Anterior cingulate cortex (tissue), 58 donors: ENCODE results near the gene ALG8.

Experiments
- DNase-seq, 58 donors: peaks; one replicate each; lab custom pipeline; 2025; lab: John Stamatoyannopoulos, UW

The ALG8 gene

DNA sequence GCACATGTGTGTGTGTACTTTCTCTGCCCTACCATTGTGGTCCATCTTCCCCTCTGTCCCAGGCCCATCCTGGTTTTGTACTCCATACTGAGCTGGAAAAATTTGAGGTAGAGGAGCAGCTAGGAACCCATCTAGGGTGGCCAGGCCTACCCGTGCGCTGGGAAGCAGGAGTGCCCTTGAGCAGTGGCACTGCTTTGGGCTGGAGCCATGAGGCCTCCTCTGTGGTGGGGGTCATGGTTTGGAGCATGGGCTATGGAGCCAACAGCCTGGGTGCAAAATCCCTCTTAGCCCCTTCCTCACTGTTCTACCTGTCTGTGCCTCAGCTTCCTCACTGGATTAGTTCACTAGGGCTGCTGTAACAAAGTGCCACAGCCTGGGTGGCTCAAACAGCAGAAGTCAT is 21.9 kb upstream of the ALG8 start:
- DNase-seq, result no peak

DNA sequence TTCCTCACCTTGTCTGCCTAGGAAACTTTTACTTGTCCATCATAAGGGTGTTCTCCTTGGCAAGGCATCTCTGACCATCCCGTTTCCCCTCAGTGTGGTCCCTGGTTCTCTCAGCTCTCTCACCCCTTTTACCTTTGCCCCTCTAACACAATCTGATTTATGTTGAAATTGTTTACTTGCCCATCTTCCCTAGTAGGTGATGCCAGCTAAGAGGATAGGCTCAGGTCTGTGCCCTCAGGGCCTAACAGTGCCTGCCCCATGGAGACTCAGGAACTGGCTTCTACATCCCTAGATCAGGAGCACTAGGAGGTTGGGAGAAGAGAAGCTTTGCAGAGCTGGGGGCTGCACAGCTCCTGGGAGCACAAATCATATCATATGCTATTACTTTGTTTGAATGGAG is 21.1 kb upstream of the ALG8 start:
- DNase-seq, result no peak

DNA sequence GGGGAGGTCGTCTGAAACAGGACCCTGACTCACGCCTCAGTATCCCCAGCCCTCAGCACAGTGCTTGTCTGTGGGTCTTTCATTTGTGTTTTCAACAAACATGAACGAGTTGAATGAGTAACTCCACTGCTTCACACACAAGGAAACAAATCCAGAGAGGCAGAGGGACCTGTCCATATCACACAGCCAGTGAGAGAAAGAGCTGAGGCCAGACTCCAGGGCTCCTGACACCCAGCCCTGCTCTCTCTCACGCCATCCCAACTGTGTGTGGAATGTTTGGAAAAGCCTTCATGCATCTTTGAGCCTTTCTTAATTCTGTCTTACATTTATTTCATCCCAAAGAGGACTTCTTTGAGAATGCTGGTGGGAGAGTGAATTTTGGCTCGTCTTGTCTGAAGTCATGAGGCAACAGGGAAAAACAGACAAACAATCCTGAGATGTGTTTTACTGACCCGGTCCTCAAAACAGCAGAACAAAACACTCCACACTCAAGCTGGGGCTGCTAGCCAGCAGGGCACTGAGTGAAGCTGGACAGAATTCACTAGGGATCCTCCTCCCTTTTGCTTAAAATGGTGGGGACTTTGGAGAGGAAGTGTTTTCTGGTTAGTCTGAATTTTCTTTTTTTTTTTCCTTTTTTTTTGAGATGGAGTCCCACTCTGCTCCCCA is 19.7 kb upstream of the ALG8 start:
- peak in 5 of 58 donors; percentile 7 to 44 (median 22) for DNase-seq

DNA sequence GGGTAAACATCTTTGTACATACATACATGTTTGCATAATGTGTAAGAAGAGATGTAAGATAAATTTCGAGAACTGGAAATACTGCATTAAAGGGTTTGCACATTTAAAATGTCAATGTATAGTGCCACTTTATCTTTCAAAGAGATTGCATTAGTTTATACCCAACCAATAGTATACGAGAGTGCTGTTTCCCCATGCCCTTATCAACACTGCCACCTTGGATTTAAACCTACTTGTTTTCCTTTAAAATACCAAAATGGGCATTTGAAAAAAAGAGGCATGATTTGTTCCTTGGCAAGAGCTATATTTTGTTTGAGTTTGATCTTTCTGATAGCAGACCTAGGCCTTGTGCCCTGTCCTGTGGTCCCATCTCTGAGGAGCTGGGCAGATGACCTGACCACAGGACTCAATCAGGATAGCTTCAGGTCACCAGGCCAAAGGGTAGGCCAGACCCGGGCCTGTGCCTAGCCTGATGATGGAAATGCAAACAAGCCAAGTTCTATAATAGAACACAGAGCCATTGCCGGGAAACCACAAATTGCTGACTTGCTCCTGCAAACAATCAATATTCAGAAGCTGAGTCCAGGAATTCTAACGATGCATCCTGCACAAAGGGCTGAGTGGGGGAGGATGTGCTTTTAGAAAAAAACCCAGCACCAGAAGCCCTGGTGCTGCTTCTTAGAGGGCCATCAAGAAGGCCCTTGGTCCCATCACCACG is 16.9 kb upstream of the ALG8 start:
- no peak for DNase-seq

DNA sequence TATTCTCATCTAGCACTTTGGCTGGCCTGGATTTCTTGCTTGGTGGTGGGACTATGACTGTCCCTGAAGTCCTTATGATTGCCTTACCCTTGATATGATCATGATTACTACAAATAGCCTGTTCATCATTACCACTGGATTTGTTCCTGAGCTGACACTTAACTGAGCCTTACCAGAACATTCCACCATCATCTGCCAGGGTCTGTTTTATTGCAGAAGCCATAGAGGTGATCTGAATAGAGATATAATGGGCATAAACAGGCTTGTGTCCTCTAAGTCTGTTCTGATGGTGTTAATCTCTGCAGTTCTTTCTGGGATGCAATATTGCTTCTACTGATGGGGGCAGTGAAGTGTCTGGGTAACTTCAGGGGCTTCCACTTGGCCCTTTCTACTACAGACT is 12.4 kb upstream of the ALG8 start:
- DNase-seq, result no peak

DNA sequence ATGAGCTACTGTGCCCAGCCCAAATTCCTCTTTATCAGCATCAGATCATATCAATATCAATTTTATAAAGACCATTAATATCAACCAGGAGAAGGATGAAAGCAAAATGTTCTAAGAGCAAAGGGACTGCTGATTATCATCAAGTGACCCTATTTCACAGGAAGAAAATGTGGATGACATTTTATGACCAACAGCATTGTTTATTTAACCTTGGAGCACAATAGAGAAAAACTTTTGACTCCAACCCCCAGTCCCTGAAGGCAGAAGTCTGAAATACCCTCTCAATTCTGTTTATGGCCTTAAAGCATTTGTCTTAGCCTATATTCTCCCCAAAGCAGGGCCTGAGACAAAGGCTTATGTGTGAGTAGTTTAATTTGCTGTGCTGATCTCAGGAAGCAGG is 11.3 kb upstream of the ALG8 start:
- no peak for DNase-seq

DNA sequence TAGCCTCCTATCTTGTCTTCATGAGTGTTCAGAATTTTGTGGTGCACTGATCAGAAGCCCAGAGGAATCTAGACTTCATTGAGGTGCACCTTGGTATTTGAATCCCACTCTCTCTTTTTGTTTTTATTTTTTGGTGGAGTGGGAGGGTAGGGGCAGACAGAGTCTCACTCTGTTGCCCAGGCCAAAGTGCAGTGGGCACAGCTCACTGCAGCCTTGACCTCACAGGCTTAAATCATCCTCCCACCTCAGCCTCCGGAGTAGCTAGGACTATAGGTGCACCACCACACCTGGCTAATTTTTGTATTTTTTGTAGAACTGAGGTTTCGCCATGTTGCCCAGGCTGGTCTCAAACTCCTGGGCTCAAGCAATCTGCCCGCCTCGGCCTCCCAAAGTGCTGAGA is 10.9 kb upstream of the ALG8 start:
- no peak for DNase-seq

DNA sequence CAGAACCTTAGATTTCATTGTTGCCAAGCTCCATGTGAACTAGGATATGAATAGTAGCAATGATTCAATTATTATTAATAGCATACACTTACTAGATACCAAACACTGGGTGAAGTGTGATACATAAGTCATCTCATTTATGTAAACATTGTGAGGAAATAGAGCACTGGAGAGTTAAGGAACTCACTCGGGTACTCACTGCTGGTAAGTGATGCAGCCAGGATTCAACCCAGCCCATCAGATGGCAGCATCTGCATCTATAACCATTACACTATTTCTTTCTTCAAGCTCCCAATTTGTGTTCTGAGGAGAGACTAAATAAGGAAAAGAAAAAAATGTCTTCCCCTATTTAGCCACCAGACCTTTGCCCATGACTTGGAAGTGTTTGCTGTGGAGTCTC is 10.2 kb upstream of the ALG8 start:
- DNase-seq, result peak in 17 of 58 donors; percentile 5 to 44 (median 19)

DNA sequence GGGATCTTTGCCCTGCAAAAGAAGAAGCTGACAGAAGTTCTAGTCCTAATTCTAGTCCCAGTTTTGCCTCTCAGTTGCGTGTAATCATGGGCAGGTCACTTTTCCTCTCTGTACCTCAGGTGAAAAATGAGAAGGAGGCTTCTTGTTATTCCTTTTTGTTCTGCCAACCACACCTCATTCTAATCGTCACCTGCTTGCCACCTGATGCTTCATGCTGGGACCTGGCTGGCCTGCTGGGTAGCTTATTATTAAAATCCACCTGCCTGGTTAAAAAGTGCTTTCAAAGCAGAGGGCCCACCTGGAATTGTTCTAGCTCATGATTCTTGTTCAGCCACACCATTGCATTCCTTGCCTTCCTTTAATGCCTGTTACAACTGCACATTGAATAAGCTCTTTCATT is 8.4 kb upstream of the ALG8 start:
- no peak for DNase-seq

DNA sequence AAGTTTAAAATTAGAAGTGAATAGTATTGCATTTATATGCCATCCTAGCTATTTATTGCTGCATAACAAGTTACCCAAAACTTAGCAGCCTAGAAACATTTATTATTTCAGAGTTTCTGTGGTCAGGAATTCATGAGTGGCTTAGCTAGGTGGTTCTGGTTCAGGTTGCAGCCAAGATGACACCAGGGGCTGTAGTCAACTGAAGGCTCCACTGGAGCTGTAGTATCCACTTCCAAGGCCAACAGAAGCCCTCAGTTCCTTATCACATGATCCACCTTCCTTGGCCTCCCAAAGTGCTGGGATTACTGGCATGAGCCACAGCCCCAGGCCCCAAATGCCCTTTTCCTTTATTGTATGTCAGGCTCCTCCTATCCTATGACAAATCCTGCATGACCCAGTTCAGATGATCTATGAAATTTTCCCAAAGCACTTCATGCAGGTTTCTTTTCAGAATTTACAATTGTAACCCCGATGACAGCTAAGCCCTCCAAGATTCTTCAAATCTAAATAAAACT is 6.1 kb upstream of the ALG8 start:
- DNase-seq, result no peak

DNA sequence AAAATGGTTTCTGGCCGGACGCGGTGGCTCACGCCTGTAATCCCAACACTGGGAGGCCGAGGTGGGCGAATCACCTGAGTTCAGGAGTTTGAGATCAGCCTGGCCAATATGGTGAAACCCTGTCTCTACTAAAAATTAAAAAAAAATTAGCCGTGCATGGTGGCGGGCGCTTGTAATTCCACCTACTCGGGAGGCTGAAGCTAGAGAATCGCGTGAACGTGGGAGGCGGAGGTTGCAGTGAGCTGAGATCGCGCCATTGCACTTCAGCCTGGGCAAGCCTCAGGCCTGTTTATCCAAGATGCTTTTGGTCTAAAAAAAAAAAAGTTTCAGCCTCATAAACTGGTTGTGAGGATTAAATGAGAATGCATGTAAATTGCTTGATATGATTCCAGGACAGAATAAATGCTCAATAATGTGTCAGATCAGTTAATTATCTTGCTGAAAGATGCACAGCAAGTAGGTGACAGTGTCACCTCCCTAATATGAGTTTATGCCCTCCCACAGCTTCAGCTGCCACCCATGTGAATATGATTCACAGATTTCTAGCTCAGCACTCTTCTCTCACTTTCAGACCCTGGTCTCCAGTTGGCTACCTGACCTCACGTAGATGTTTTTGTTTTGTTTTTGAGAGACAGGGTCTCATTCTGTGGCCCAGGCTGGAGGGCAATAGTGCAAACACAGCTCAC is 1.1 kb upstream of the ALG8 start:
- peak in 1 of 58 donors; percentile 15 for DNase-seq

DNA sequence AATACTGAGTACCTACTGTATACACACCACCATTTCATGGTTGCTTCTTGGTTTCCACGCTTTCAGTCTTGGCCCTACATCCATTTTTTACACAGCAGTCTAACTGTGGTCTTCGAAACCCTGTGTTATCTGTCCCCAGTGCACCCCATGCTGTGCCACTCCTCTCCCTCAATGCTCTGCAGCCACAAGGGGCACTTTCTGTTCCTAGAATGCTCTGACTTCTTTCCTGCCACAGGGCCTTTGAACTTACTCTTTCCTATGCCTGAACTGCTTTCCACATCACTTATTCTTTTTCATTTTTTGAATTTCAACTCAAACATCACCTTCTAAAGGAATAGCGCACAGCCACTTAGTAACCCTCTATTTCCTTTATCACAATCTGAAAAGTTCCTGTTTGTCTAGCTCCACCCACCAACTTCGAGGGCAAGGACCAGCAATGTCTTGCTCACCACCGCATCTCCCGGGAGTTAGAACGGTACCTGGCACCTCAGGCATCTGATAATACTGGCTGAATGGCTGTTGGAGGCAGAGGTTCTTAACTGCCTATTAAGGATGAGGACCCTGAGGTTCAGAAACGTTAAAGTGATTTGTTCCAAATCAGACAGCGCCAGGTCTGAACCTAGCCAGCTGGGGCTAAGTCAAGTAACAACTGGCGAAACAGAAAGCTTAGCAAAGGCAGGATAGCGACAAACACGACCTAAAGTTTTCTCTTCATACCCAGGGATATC is 568 bp downstream of the ALG8 start:
- peak in 1 of 58 donors; percentile 31 for DNase-seq

DNA sequence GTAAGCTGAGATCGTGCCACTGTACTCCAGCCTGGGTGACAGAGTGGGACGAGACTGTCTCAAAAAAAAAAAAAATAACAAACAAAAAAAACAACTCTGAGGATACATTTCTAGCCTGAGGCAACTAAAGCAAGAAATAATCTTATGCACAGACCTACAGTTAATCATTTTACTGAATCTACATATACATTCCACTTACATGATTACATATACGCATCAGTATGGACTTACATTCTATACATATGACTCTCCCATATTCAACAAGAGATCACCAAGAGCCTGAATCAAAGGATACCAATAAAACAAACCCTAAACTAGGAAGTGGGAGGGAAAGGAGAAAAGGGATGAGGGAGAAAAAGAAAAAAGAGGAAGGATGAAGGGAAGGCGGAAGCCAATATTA is 1.1 kb downstream of the ALG8 start:
- DNase-seq, result no peak

DNA sequence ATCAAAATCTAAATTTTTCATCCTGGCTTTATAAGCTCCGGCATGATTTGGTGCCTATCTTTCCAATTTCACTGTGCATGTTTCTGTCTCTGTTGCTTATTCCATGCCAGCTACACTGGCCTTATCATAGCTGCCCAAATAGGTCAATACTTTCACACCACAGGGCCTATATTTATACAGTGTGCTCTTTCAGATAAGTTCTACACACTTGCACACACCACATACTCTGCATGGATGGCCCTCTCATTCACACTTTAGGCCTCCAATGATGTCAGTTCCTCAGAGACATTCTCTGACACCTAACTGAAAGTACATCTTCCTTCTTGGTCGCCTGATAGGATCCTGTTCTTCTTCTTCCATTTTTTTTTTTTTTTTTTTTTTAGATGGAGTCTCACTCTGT is 7.0 kb downstream of the ALG8 start:
- no peak for DNase-seq

DNA sequence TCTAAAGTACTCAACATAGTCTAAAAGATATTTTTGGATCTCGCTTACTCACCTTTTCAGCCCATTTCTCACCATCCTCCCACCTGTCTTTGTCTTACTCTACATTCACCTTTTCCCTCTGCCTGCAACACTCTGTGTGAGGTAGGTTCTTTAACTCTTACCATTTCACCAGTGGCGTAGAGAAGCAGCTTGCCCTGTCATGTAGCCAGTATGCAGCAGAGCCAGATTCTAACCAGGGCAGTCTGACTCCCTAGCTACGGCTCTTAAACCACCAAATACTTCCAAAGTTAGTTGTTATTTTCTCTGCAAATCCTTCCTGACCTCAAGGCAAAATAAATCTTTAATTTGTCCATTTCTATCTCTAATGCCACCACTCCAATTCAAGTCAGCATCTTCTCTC is 7.5 kb downstream of the ALG8 start:
- DNase-seq, result no peak

DNA sequence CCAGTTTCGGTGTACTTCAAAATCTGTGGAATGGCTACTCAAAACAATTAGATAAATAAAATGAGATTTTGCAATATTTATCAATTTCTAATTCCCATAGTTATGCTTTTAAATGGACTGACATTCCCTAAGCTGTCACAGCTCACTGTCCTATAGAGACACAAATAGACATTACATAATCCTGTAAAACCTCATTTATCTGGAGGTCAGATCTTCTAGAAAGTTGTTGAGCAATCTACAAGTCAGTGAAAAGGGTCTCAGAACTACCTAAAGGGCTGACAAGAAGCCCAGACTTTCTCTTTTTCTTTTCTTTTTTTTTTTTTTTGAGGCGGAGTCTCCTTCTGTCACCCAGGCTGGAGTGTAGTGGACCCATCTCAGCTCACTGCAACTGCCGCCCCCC is 12.0 kb downstream of the ALG8 start:
- DNase-seq, result no peak

DNA sequence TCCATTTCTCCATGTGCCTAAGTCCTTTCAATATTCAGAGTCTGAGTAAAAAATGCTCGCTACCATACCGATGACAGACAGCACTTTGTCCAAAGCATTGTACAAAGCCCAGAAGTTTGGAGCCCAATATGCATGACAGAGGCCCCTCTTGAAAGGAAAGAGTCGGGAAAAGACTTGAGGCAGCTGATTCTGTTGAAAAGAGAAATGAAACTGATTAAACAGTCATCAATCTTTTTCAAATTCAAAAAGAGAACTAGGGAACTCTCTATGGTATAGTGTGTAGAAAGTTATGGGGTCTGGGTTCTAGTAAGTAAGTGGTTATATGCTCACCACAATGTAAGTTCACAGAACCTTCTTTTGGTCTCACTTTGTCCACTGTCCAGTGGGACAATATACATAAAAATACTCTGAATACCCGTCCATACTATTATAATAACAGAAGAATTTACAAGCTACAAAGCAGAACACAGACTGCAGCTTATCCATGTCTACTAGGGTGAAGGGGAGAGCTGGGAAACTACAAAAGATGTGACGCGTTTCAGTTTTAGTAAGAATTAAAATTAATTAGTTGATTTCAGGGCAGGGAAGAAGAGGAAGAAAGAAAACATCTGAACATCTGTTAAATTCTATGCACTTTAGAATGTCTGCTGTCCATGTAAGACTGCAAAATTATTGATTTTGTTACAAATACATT is 26.7 kb downstream of the ALG8 start:
- DNase-seq, result no peak

DNA sequence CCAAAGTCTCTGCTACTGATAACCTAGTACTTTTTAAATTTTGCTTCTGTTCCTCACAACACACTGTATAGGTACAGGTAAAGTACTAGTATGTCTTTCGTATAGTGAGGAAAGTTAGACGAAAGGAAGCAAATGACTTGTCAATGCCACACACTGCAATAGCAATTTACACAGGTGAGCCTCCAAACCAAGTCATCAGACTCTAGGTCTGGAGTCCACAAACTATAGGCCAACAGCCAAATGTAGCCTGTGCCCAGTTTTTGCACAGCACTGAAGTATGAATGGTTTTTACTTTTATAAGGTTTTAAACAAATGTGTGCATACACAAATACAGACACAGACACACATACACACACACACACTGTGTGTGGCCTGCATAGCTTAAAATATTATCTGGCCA is 28.1 kb downstream of the ALG8 start:
- DNase-seq, result no peak

DNA sequence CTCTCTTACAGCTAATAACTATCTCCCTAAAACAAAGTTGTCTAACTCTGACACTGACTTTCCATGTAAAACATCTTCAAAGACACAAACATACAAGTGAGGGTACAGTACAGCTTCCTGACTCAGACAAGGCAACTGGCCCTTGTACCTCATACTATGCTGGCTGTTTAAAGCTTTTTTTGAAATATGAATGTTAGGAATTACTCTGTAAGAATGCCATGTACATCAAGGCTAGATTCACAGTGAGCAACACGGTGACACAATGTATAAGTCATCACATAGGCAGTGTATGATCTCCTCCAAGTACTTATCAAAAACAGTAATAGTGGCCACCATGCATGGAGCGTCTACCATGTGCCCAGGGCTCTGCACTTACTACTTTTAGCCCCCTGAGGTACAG is 28.6 kb downstream of the ALG8 start:
- DNase-seq, result no peak

DNA sequence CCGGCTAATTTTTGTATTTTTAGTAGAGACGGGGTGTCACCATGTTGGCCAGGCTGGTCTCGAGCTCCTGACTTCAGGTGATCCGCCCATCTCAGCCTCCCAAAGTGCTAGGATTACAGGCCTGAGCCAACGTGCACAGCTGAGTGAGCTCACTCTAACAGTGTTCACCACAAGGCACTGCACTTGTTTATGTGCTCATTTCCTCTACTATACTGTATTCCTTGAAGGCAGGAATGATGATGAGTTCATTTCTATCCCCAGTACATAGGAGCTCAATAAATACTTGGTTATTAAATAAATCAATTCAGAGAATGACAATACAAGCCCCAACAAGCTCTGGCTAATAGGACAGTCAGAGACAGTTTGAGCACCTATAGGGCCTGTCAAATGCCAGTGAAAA is 29.1 kb downstream of the ALG8 start:
- DNase-seq, result no peak
